GM12874 (cell line): ENCODE data around the gene EVX1.

Experiments
- TF ChIP-seq, protein P1 (sequence below): IDR thresholded peaks from 2 replicates; pipeline ENCODE4 v1.5.1; 2011; ENCODE audit warnings: low read depth, mild to moderate bottlenecking, control low read depth, low read length, moderate library complexity; ENCODE audit not compliant: insufficient read depth

The EVX1 gene

DNA sequence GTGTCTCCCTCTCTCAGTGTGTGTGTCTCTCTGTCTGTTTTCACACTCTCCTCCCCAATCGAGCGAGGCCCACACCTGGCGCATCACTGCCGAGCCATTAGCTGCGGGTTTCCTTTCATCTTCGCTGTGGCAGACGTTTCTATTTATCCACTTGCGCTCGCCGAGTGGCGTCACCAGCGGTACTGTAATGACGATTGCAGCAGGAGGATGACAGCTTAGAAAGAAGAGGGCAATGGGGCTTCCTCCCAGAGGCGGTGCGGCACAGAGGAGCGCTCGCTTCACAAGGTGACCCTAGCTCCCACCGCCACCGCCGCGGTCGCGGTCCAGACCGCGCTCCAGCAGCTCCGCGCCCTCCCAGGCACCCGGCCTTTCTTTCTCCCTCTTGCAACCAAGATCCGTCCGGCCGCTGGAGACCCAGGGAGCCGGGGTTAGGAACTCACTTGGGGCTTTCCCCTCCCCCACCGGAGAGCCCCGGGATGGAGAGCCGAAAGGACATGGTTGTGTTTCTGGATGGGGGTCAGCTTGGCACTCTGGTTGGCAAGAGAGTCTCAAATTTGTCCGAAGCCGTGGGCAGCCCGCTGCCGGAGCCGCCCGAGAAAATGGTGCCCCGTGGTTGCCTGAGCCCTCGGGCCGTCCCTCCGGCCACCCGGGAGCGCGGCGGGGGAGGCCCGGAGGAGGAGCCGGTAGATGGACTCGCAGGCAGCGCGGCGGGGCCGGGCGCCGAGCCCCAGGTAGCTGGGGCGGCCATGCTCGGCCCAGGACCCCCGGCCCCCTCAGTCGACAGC is at the start of gene EVX1:
Gene EVX1, plus strand, starts transcription at position 248 of the 785 bp plus-strand sequence. Its CDS starts 229 bp downstream, at position 477.
- TF ChIP-seq, protein P1, sequence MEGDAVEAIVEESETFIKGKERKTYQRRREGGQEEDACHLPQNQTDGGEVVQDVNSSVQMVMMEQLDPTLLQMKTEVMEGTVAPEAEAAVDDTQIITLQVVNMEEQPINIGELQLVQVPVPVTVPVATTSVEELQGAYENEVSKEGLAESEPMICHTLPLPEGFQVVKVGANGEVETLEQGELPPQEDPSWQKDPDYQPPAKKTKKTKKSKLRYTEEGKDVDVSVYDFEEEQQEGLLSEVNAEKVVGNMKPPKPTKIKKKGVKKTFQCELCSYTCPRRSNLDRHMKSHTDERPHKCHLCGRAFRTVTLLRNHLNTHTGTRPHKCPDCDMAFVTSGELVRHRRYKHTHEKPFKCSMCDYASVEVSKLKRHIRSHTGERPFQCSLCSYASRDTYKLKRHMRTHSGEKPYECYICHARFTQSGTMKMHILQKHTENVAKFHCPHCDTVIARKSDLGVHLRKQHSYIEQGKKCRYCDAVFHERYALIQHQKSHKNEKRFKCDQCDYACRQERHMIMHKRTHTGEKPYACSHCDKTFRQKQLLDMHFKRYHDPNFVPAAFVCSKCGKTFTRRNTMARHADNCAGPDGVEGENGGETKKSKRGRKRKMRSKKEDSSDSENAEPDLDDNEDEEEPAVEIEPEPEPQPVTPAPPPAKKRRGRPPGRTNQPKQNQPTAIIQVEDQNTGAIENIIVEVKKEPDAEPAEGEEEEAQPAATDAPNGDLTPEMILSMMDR, result no peak

DNA sequence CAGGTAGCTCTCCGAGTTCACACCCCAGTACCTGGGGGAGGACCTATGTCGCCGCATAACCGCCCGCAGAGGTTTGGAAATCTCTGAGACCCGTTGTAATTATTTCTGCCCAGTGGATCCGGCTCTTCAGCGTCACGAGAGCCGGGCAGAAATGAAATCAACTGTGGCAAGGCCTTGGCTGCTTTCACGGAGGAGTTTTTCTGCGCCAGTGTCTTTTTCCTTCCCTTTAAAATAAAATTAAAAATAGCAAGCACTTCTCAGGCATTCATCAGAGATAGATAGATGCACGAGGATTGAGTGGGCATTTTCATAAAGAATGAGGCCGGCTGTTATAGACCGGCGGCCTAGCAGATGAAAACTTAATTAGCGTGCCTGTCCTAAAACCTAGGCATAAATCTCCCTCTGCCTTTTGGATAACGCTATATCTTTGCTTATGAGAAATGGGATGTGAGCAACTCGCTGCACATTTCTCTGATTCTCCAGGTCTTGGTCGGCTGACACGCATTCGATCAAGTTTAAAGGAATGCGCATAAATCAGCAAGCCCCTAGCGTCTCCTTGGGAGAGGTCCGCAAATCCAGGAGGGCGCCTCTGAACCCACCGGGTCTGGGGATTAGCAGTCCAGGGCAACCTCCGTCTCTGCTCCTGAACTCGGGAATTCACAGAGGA is 49.1 kb upstream of the EVX1 start:
- TF ChIP-seq, protein P1, result no peak

DNA sequence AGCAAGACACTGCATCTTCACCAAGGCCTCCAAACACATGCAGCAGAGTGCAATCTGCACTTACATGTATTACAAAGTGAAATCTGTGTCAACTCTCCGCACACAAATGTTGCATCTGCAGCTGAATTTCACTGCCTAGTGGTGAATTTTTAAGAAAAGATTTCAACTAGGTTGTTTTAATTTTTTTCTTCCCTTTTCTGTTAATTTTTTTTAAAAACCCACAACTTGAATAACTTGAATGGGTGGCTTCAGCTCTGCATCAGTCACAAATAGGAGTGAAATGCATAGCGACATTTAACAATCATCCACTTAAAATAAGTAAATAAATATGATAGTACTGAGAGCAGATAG is 48.6 kb upstream of the EVX1 start:
- TF ChIP-seq, protein P1, result no peak

DNA sequence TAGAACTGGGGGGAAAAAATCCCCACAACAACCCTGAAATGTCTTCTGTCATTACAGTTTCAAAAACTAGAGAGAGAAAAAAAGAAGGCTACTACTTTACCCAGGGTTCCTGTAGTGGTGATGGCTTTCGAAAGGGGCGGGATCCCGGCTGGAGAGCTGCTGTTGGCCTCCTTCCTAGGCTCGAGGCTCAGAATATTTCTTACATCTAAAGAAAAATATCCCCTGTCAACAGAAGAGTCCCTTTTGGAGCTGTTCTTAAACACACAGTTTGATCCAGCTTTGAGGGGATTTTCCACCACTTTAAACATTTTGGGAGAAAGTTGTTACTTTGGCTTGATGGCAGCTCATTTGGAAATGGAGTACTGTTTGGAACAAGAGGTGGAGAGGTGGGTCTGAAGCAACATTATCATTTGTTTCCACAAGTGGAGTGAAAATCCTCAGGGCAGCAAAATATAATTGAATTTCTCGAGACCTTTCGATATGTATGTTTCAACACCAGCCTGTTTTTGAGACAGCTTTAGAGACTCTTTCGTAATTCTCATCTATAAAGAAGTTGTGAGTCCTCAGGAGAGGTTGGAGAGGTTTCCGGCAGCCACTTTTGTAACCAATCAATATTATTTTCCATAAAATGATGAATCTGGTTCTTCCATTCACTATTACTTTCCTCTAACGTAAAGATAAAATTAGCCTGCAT is 47.8 kb upstream of the EVX1 start:
- TF ChIP-seq, protein P1, result no peak

DNA sequence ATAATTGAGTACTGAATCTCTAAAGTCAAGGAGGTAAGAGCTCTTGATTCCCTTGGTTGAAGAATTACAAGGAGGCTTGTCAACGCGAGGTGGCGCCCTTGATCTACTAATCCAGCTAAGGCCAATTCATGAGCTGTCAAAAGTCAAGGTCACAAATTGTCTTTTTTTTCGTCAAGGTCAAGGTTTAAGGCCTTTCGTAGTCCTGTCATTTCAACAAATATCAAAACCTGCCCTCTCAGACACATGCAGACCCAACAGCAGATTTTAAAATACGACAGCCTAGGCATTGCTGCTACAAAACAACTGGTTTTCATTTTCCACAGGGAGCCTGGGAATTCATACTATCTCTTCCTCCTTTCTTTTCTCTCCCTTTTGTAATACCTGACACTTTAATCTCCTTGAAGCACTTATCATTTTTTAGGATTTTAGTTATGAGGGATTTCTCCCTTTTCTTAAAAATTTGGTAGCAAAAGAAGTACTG is 46.3 kb upstream of the EVX1 start:
- TF ChIP-seq, protein P1, result peak; percentile 63

DNA sequence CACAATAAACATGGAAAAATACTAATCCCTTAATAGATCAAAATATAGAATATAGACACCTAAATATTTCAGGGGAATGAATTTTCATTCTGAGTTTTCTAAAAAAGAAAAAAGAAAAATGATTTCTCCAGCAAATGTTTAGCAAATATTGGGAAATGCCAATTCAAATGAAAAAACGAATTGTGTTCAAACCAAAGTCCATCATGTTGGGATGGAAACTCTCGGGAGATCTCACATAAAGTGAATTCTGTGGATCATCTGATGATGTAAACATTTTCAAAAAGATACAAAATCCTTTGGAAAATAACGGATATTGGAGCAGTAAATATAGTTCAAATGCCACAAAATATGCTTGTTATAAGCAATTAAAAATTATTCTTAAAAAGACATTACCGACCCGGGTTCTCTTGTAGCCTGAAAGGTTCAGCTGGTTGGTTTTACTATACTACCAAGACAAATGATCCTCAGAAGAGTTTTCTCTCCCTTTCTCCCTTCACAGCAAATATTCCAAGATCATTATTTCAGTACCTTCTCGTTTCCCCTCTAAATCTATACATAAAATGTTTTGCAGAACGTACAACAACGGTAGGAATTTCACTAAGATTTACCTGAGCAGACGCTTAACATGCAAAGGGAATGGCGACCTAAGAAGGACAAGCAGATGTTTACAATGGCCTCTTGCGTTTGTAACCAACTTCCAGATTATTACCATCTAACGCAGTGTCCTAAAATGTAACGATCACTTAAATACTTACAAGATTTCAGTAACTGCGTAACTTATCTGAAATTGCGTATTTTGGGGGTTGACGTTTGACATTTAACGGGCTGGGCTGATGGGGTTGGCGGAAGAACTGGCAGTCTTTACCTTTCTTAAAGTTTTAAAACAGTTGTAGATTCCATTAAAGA is 45.2 kb upstream of the EVX1 start:
- TF ChIP-seq, protein P1, result no peak
